ENCODE results near the gene LBR.

Gene LBR

GRCh38 chr1:225422031-225422605, 5.7 kb downstream of the LBR start:
- Mint-ChIP-seq H3K27ac (peak overlapping the region; percentile 15), H3K27me3 (ENCODE audit: low read depth, poor library complexity) (no peaks in the 10 kb centered on the region), H3K36me3 (ENCODE audit: low read depth) (peaks cover 45% of the 10 kb centered on the region), H3K4me1 (peaks cover 67% of the 10 kb centered on the region), H3K9me3 (no peaks in the 10 kb centered on the region), H3K4me3 (no peak overlapping the region)
- no peak for DNase-seq
- no peak for TF ChIP-seq CTCF (IDR thresholded peaks at IDR 0.05)

DNA sequence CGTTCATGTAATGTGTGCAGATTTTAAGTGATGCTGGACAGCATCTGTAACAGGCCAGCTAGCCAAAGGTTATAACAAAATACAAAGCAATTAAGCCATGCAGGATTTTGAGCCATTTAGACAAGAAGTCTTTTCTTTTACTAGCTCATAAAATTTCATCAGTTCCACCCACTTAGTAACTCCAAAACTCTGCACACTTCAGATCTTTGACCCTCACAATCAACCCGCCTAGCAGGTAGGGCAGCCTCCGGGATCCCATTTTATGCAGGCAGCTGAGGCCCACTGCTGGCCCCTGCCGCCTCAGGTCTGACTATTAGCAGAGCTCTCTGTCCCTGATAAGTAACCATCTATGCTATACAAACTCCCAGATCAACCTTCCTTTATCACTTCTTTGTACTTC, 9.2 kb downstream of the LBR start:
- peak overlapping the region; percentile 2 for H3K27ac Mint-ChIP-seq
- H3K4me3 Mint-ChIP-seq = no peak overlapping the region
- peaks cover 33% of the 10 kb centered on the region for H3K4me1 Mint-ChIP-seq
- H3K36me3 Mint-ChIP-seq (ENCODE audit: low read depth) = peaks cover 76% of the 10 kb centered on the region
- peaks cover 2% of the 10 kb centered on the region for H3K27me3 Mint-ChIP-seq (ENCODE audit: low read depth, poor library complexity)
- no peak for TF ChIP-seq CTCF (IDR thresholded peaks at IDR 0.05)
- DNase-seq = no peak
- no peaks in the 10 kb centered on the region for H3K9me3 Mint-ChIP-seq

- no peak overlapping the region for H3K27ac Mint-ChIP-seq
- H3K4me1 Mint-ChIP-seq = peaks cover 28% of the 10 kb centered on the region
- H3K9me3 Mint-ChIP-seq = no peaks in the 10 kb centered on the region
- H3K4me3 Mint-ChIP-seq = no peak overlapping the region
- H3K36me3 Mint-ChIP-seq (ENCODE audit: low read depth) = peaks cover 79% of the 10 kb centered on the region
- peaks cover 2% of the 10 kb centered on the region for H3K27me3 Mint-ChIP-seq (ENCODE audit: low read depth, poor library complexity)
- no peak for DNase-seq
- no peak for TF ChIP-seq CTCF (IDR thresholded peaks at IDR 0.05)
These were observed 9.8 kb downstream of the LBR start for GRCh38 chr1:225418059-225418458.

DNA sequence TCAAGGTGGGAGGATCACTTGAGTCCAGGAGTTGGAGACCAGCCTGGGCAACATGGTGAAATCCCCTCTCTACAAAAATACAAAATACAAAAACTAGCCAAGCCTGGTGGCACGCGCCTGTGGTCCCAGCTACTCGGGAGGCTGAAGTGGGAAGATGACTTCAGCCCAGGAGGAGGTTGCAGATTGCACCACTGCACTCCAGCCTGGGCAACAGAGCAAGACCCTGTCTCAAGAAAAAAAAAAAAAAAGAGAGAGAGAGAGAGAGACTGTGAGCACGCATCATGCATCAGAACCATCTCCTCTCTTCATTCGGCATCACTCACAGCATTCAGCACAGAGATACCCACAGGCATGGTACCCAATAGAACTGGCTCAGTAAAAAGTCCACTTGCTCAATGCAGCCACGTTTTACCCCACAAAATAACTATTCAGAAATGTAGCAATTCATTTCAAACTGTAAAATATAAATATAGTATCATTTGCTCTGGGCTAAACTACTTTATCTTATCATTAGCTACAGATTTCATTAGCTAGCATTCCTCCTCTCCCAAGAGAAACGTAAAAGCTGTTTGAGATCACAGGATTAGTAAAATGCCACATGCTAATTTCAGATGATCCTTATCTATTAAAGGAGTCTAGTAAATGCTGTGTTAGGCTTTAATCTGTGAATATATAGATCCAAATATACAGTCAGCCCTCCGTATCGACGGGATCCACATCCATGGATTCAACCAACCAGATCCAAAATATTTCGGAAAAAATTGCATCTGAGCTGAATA, 11.7 kb downstream of the LBR start:
- H3K9me3 Mint-ChIP-seq = no peaks in the 10 kb centered on the region
- H3K4me3 Mint-ChIP-seq = no peak overlapping the region
- H3K36me3 Mint-ChIP-seq (ENCODE audit: low read depth) = peaks cover 81% of the 10 kb centered on the region
- DNase-seq = no peak
- H3K4me1 Mint-ChIP-seq = peaks cover 13% of the 10 kb centered on the region
- no peak overlapping the region for H3K27ac Mint-ChIP-seq
- peaks cover 2% of the 10 kb centered on the region for H3K27me3 Mint-ChIP-seq (ENCODE audit: low read depth, poor library complexity)
- no peak for TF ChIP-seq CTCF (IDR thresholded peaks at IDR 0.05)

DNA sequence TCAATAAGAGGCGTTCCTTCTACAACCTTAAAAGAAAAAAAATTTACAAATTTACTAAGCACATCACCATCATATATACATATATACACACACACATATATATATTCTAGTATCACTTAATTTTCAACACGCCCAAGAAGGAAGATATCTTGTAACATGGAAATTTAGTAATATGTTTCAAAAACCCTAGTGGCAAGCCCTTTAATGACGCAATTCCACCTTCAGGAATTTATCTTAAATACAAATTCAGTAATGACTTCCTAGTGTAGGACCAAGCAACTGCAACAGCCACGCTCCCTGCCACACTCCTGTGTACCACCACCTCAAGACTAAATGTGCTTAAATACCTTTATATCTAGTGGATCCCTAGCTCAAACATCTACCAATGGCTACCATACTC, 12.5 kb downstream of the LBR start:
- Mint-ChIP-seq H3K27ac (no peak overlapping the region), H3K4me1 (peaks cover 18% of the 10 kb centered on the region), H3K4me3 (no peak overlapping the region), H3K9me3 (no peaks in the 10 kb centered on the region), H3K36me3 (ENCODE audit: low read depth) (peaks cover 87% of the 10 kb centered on the region), H3K27me3 (ENCODE audit: low read depth, poor library complexity) (peaks cover 2% of the 10 kb centered on the region)
- no peak for TF ChIP-seq CTCF (IDR thresholded peaks at IDR 0.05)
- no peak for DNase-seq
